ENCODE measurements around the gene SHROOM3. TPM values are rescaled to one million over a fixed set of nuclear protein-coding genes. Genes with fewer than 3 reads are reported as not detected.
"Not testable (repeated sequence)": the region's sequence is repeated elsewhere in the genome, so short reads cannot be mapped to it uniquely, and the experiment has no call there.

Gene SHROOM3
- total RNA-seq, 1 experiment from 2014 or later: 27.6 TPM

- Histone ChIP-seq H4K91ac (ENCODE audit: insufficient read length, low read depth, low read length) (no peak overlapping the region), H3K79me1 (ENCODE audit: insufficient read depth, low read depth, low read length, poor library complexity, severe bottlenecking) (no peaks in the 10 kb centered on the region), H4K5ac (ENCODE audit: insufficient read length, low read depth, low read length) (no peak overlapping the region), H3K18ac (ENCODE audit: insufficient read length, low read depth, low read length) (no peak overlapping the region), H3K9ac (ENCODE audit: extremely low read depth, insufficient read length, low read length) (no peak overlapping the region), H3K14ac (ENCODE audit: insufficient read depth, low read length) (no peak overlapping the region), H4K20me1 (ENCODE audit: control insufficient read depth, insufficient read depth, insufficient read length) (no peaks in the 10 kb centered on the region), H3K4ac (ENCODE audit: low read depth, low read length) (no peak overlapping the region), H3K23me2 (ENCODE audit: insufficient read length, low read depth, low read length, poor library complexity, severe bottlenecking) (no peaks in the 10 kb centered on the region), H2AK5ac (ENCODE audit: insufficient read length, low read length) (no peak overlapping the region), H3K9me3 (ENCODE audit: control insufficient read depth, low read depth, low read length) (no peaks in the 10 kb centered on the region), H4K8ac (replicated peaks; ENCODE audit: insufficient read length, low read depth, low read length) (no peak overlapping the region), H2BK20ac (ENCODE audit: low read depth, low read length, poor library complexity, severe bottlenecking) (no peak overlapping the region), H3K27me3 (ENCODE audit: insufficient read depth, low read length) (no peaks in the 10 kb centered on the region), H2BK120ac (ENCODE audit: low read depth, low read length, poor library complexity, severe bottlenecking) (no peak overlapping the region), H3K27ac (ENCODE audit: insufficient read length, low read depth, low read length) (no peak overlapping the region), H2AFZ (ENCODE audit: low read length) (no peak overlapping the region), H3K56ac (ENCODE audit: insufficient read length, low read depth, low read length) (no peak overlapping the region), H3K23ac (ENCODE audit: insufficient read length, low read depth, low read length) (no peak overlapping the region), H2BK15ac (ENCODE audit: low read depth, low read length) (no peak overlapping the region), H3K79me2 (ENCODE audit: insufficient read depth, low read length) (no peaks in the 10 kb centered on the region), H3T11ph (ENCODE audit: low read length) (no peak overlapping the region), H3K4me1 (ENCODE audit: insufficient read depth, low read length) (peaks cover 3% of the 10 kb centered on the region; the same call in 1 of the 2 replicates), H3K4me2 (ENCODE audit: insufficient read depth, insufficient read length, low read length) (no peak overlapping the region), H2BK5ac (ENCODE audit: insufficient read length, low read length) (no peak overlapping the region), H2BK12ac (ENCODE audit: insufficient read length, low read depth, low read length) (no peak overlapping the region)
- Mint-ChIP-seq H3K4me3 (no peak overlapping the region), H3K36me3 (ENCODE audit: insufficient read depth in 1 of 3, low read depth in 3 of 3) (0 out of 7 replicates have a peak, but pooled peaks cover 0 to 1% (median 0%) of the 10 kb centered on the region in 3 experiments), H3K27ac (no peak overlapping the region), H3K4me1 (peaks cover 20 to 24% of the 10 kb centered on the region in 2 experiments), H3K27me3 (ENCODE audit: low read depth) (no peaks in the 10 kb centered on the region), H3K9me3 (no peaks in the 10 kb centered on the region)
- no peak for TF ChIP-seq CTCF (conservative IDR thresholded peaks at IDR 0.05)
- no peak for DNase-seq
- no CpG with 5 or more reads among the region's 2 CpGs for WGBS (ENCODE audit: extremely low coverage, insufficient read length, low lambda C conversion rate)
These were observed 18.2 kb downstream of the SHROOM3 start for GRCh38 chr4:76453232-76453631.

- not testable (repeated sequence) for DNase-seq; H3K36me3 Mint-ChIP-seq (ENCODE audit: insufficient read depth in 1 of 3, low read depth in 3 of 3); H2BK20ac ChIP-seq (ENCODE audit: low read depth, low read length, poor library complexity, severe bottlenecking); H4K20me1 ChIP-seq (ENCODE audit: control insufficient read depth, insufficient read depth, insufficient read length); H3K14ac ChIP-seq (ENCODE audit: insufficient read depth, low read length); H3K27ac ChIP-seq (ENCODE audit: insufficient read length, low read depth, low read length); H4K91ac ChIP-seq (ENCODE audit: insufficient read length, low read depth, low read length); H3K9ac ChIP-seq (ENCODE audit: extremely low read depth, insufficient read length, low read length); H3K23me2 ChIP-seq (ENCODE audit: insufficient read length, low read depth, low read length, poor library complexity, severe bottlenecking); H3K27me3 ChIP-seq (ENCODE audit: insufficient read depth, low read length); H3K56ac ChIP-seq (ENCODE audit: insufficient read length, low read depth, low read length); H3T11ph ChIP-seq (ENCODE audit: low read length); H3K23ac ChIP-seq (ENCODE audit: insufficient read length, low read depth, low read length); H3K4me2 ChIP-seq (ENCODE audit: insufficient read depth, insufficient read length, low read length); H3K4me3 Mint-ChIP-seq; H4K8ac ChIP-seq (replicated peaks; ENCODE audit: insufficient read length, low read depth, low read length); H2AK5ac ChIP-seq (ENCODE audit: insufficient read length, low read length); H3K27me3 Mint-ChIP-seq (ENCODE audit: low read depth); H2BK120ac ChIP-seq (ENCODE audit: low read depth, low read length, poor library complexity, severe bottlenecking); H2BK12ac ChIP-seq (ENCODE audit: insufficient read length, low read depth, low read length); H3K9me3 Mint-ChIP-seq; H3K4me1 ChIP-seq (ENCODE audit: insufficient read depth, low read length); H3K18ac ChIP-seq (ENCODE audit: insufficient read length, low read depth, low read length); H3K9me3 ChIP-seq (ENCODE audit: control insufficient read depth, low read depth, low read length); H3K79me1 ChIP-seq (ENCODE audit: insufficient read depth, low read depth, low read length, poor library complexity, severe bottlenecking); H2BK15ac ChIP-seq (ENCODE audit: low read depth, low read length); H3K4ac ChIP-seq (ENCODE audit: low read depth, low read length); H4K5ac ChIP-seq (ENCODE audit: insufficient read length, low read depth, low read length); H3K79me2 ChIP-seq (ENCODE audit: insufficient read depth, low read length); H2BK5ac ChIP-seq (ENCODE audit: insufficient read length, low read length); H2AFZ ChIP-seq (ENCODE audit: low read length); H3K27ac Mint-ChIP-seq
- no CpG with 5 or more reads among the region's 6 CpGs for WGBS (ENCODE audit: extremely low coverage, insufficient read length, low lambda C conversion rate)
- H3K4me1 Mint-ChIP-seq: peaks cover 25 to 29% of the 10 kb centered on the region in 2 experiments
These were observed 19.0 kb downstream of the SHROOM3 start for GRCh38 chr4:76454073-76454472.
